H9 (cell line): ENCODE results near the gene DOCK7. TPM values are rescaled to one million over a fixed set of nuclear protein-coding genes. Genes with fewer than 3 reads are reported as not detected.

Source experiments
- DNase-seq: peaks from one replicate; pipeline ENCODE4 v3.0.0-alpha.2; 2017
- H2AFZ ChIP-seq: one replicate; pipeline ENCODE4 v1.6.1; 2013; ENCODE audit warnings: mild to moderate bottlenecking, low read length, control low read depth, moderate library complexity
- H2AK5ac ChIP-seq: 2 replicates; pipeline ENCODE4 v1.6.1; 2013; ENCODE audit warnings: low read length, control low read depth, mixed read lengths; ENCODE audit not compliant: insufficient read length
- H2BK120ac ChIP-seq: one replicate; pipeline ENCODE4 v1.6.1; 2013; ENCODE audit warnings: low read depth, mild to moderate bottlenecking, low read length, control low read depth, inconsistent platforms; ENCODE audit not compliant: poor library complexity, severe bottlenecking
- H2BK12ac ChIP-seq: 2 replicates; pipeline ENCODE4 v1.6.1; 2013; ENCODE audit warnings: low read length, control low read depth, mixed read lengths, low read depth; ENCODE audit not compliant: insufficient read length
- H2BK15ac ChIP-seq: 2 replicates; pipeline ENCODE4 v1.6.1; 2013; ENCODE audit warnings: low read depth, low read length, control low read depth
- H2BK20ac ChIP-seq: one replicate; pipeline ENCODE4 v1.6.1; 2013; ENCODE audit warnings: low read depth, mild to moderate bottlenecking, low read length, control low read depth, inconsistent platforms; ENCODE audit not compliant: poor library complexity, severe bottlenecking
- H2BK5ac ChIP-seq: 2 replicates; pipeline ENCODE4 v1.6.1; 2013; ENCODE audit warnings: low read length, control low read depth, mixed read lengths; ENCODE audit not compliant: insufficient read length
- H3K14ac ChIP-seq: 2 replicates; pipeline ENCODE4 v1.6.1; 2013; ENCODE audit warnings: low read length, control low read depth; ENCODE audit not compliant: insufficient read depth
- H3K18ac ChIP-seq: 2 replicates; pipeline ENCODE4 v1.6.1; 2013; ENCODE audit warnings: low read depth, mild to moderate bottlenecking, mixed read lengths, low read length, control low read depth; ENCODE audit not compliant: insufficient read length
- H3K23ac ChIP-seq: 2 replicates; pipeline ENCODE4 v1.6.1; 2013; ENCODE audit warnings: low read length, control low read depth, mixed read lengths, low read depth; ENCODE audit not compliant: insufficient read length
- H3K23me2 ChIP-seq: 2 replicates; pipeline ENCODE4 v1.6.1; 2013; ENCODE audit warnings: low read depth, mild to moderate bottlenecking, mixed read lengths, low read length, control low read depth; ENCODE audit not compliant: insufficient read length, poor library complexity, severe bottlenecking
- H3K27ac ChIP-seq: 2 replicates; pipeline ENCODE4 v1.5.1; 2013; ENCODE audit warnings: low read length, control low read depth, mixed read lengths, low read depth; ENCODE audit not compliant: insufficient read length
- H3K27me3 ChIP-seq: 2 replicates; pipeline ENCODE4 v1.6.1; 2013; ENCODE audit warnings: low read length, control low read depth, inconsistent platforms; ENCODE audit not compliant: insufficient read depth
- H3K4ac ChIP-seq: 2 replicates; pipeline ENCODE4 v1.6.1; 2013; ENCODE audit warnings: low read depth, mild to moderate bottlenecking, control low read depth, inconsistent platforms, low read length, moderate library complexity
- H3K4me1 ChIP-seq: 2 replicates; pipeline ENCODE4 v1.6.1; 2013; ENCODE audit warnings: low read length, control low read depth, inconsistent platforms; ENCODE audit not compliant: insufficient read depth
- H3K4me2 ChIP-seq: 2 replicates; pipeline ENCODE4 v1.6.1; 2013; ENCODE audit warnings: low read length, control low read depth, mixed read lengths; ENCODE audit not compliant: insufficient read length, insufficient read depth
- H3K56ac ChIP-seq: 2 replicates; pipeline ENCODE4 v1.6.1; 2013; ENCODE audit warnings: low read depth, mild to moderate bottlenecking, mixed read lengths, low read length, control low read depth; ENCODE audit not compliant: insufficient read length
- H3K79me1 ChIP-seq: 2 replicates; pipeline ENCODE4 v1.6.1; 2013; ENCODE audit warnings: low read depth, mild to moderate bottlenecking, moderate library complexity, low read length, control low read depth, inconsistent platforms; ENCODE audit not compliant: insufficient read depth, poor library complexity, severe bottlenecking
- H3K79me2 ChIP-seq: 2 replicates; pipeline ENCODE4 v1.6.1; 2013; ENCODE audit warnings: low read length, control low read depth, inconsistent platforms; ENCODE audit not compliant: insufficient read depth
- H3K9ac ChIP-seq: 2 replicates; pipeline ENCODE4 v1.6.1; 2013; ENCODE audit warnings: low read length, control low read depth, mixed read lengths; ENCODE audit not compliant: insufficient read length; ENCODE audit errors: extremely low read depth
- H3K9me3 ChIP-seq: one replicate; pipeline ENCODE4 v1.6.1; 2013; ENCODE audit warnings: low read depth, low read length, inconsistent platforms; ENCODE audit not compliant: control insufficient read depth
- H3T11ph ChIP-seq: one replicate; pipeline ENCODE4 v1.6.1; 2013; ENCODE audit warnings: mild to moderate bottlenecking, low read length, control low read depth, inconsistent platforms
- H4K20me1 ChIP-seq: one replicate; pipeline ENCODE4 v1.6.1; 2013; ENCODE audit not compliant: control insufficient read depth, insufficient read length, insufficient read depth
- H4K5ac ChIP-seq: 2 replicates; pipeline ENCODE4 v1.6.1; 2013; ENCODE audit warnings: low read depth, mild to moderate bottlenecking, mixed read lengths, low read length, control low read depth; ENCODE audit not compliant: insufficient read length
- H4K8ac ChIP-seq: replicated peaks from 2 replicates; pipeline ENCODE4 v1.6.1; 2013; ENCODE audit warnings: low read length, control low read depth, mixed read lengths, low read depth; ENCODE audit not compliant: insufficient read length
- H4K91ac ChIP-seq: 2 replicates; pipeline ENCODE4 v1.6.1; 2013; ENCODE audit warnings: low read depth, mild to moderate bottlenecking, moderate library complexity, mixed read lengths, low read length, control low read depth; ENCODE audit not compliant: insufficient read length
- H3K27ac Mint-ChIP-seq, 3 experiments: 2 replicates in 2 of 3; 3 replicates in 1 of 3; pipeline ENCODE4 v1.8.0; 2020 to 2021; ENCODE audit warnings: mixed read lengths in 3 of 3, mild to moderate bottlenecking in 1 of 3, moderate library complexity in 1 of 3
- H3K27me3 Mint-ChIP-seq: 2 replicates; pipeline ENCODE4 v1.8.0; 2021; ENCODE audit warnings: low read depth, mild to moderate bottlenecking, moderate library complexity, mixed read lengths
- H3K36me3 Mint-ChIP-seq, 3 experiments: 2 replicates in 2 of 3; 3 replicates in 1 of 3; pipeline ENCODE4 v1.8.0; 2020 to 2021; ENCODE audit warnings: low read depth in 3 of 3, mixed read lengths in 3 of 3; ENCODE audit not compliant: insufficient read depth in 1 of 3
- H3K4me1 Mint-ChIP-seq, 2 experiments: 2 replicates each; pipeline ENCODE4 v1.8.0; 2020; ENCODE audit warnings: mixed read lengths in 2 of 2
- H3K4me3 Mint-ChIP-seq, 2 experiments: 2 replicates in 1 of 2; 3 replicates in 1 of 2; pipeline ENCODE4 v1.8.0; 2020 to 2021; ENCODE audit warnings: mild to moderate bottlenecking in 2 of 2, mixed read lengths in 2 of 2, moderate library complexity in 1 of 2
- H3K9me3 Mint-ChIP-seq, 2 experiments: 2 replicates in 1 of 2; 3 replicates in 1 of 2; pipeline ENCODE4 v1.8.0; 2020; ENCODE audit warnings: mild to moderate bottlenecking in 2 of 2, mixed read lengths in 2 of 2, moderate library complexity in 1 of 2
- CTCF ChIP-seq: fragments of 200-600 bp; sonication (generic); conservative IDR thresholded peaks from 3 replicates; pipeline ENCODE4 v1.8.0; 2021; ENCODE audit warnings: antibody characterized with exemption, mild to moderate bottlenecking
- WGBS: extraction: QIAGEN DNeasy Blood & Tissue Kit; methylation state at CpG from one replicate; pipeline ENCODE4 v1.1.7; 2013; ENCODE audit warnings: missing lambda C conversion rate, low lambda C conversion rate, mixed read lengths; ENCODE audit not compliant: insufficient read length; ENCODE audit errors: extremely low coverage; 5-methylcytosine and 5-hydroxymethylcytosine counted together
- total RNA-seq: library from RNA; stranded (reverse); gene quantifications from 2 replicates; pipeline ENCODE4 v1.2.1, GENCODE V29; 2021

DOCK7 gene
- total RNA-seq, 1 experiment from 2014 or later = 36.8 TPM

GRCh38 chr1:62707744-62708120 lies 19.5 kb upstream of the DOCK7 start:
- no peak overlapping the region for H2AFZ ChIP-seq
- H4K20me1 ChIP-seq = no peaks in the 10 kb centered on the region
- H3K4me2 ChIP-seq = no peak overlapping the region
- no peak overlapping the region for H2BK12ac ChIP-seq
- TF ChIP-seq CTCF = no peak
- H3K27me3 Mint-ChIP-seq = peaks cover 1% of the 10 kb centered on the region
- no peaks in the 10 kb centered on the region for H3K9me3 ChIP-seq
- no peak overlapping the region for H2BK20ac ChIP-seq
- no peak overlapping the region for H3K4me3 Mint-ChIP-seq
- no peak overlapping the region for H4K91ac ChIP-seq
- H3K27ac Mint-ChIP-seq = no peak overlapping the region
- no peak overlapping the region for H3K4ac ChIP-seq
- H2BK15ac ChIP-seq = no peak overlapping the region
- WGBS = no CpG with 5 or more reads among the region's 2 CpGs
- H3K18ac ChIP-seq = no peak overlapping the region
- H4K5ac ChIP-seq = no peak overlapping the region
- H3K23ac ChIP-seq = no peak overlapping the region
- H3K4me1 Mint-ChIP-seq = peaks cover 0 to 6% of the 10 kb centered on the region in 2 experiments; a peak in 2 of 4 replicates
- H3K9me3 Mint-ChIP-seq = peaks cover 21 to 25% of the 10 kb centered on the region in 2 experiments
- H3K27ac ChIP-seq = no peak overlapping the region
- no peak overlapping the region for H2BK5ac ChIP-seq
- H3T11ph ChIP-seq = no peak overlapping the region
- H3K36me3 Mint-ChIP-seq = peaks cover 6 to 22% (median 19%) of the 10 kb centered on the region in 3 experiments; a peak in 5 of 7 replicates
- no peaks in the 10 kb centered on the region for H3K4me1 ChIP-seq
- DNase-seq = no peak
- no peaks in the 10 kb centered on the region for H3K23me2 ChIP-seq
- H3K14ac ChIP-seq = no peak overlapping the region
- H3K56ac ChIP-seq = no peak overlapping the region
- no peaks in the 10 kb centered on the region for H3K27me3 ChIP-seq
- no peak overlapping the region for H3K9ac ChIP-seq
- H2BK120ac ChIP-seq = no peak overlapping the region
- no peak overlapping the region for H4K8ac ChIP-seq
- no peaks in the 10 kb centered on the region for H3K79me1 ChIP-seq
- H3K79me2 ChIP-seq = no peaks in the 10 kb centered on the region
- no peak overlapping the region for H2AK5ac ChIP-seq
